Testis (tissue), 3 donors: ENCODE results near the gene NELL2. TPM values are rescaled to one million over a fixed set of nuclear protein-coding genes. Genes with fewer than 3 reads are reported as not detected.

ENCODE experiments used
- DNase-seq: peaks from one replicate; pipeline ENCODE4 v3.0.0-alpha.2; 2019
- H3K27ac ChIP-seq, 2 donors: fragments of 200-600 bp; sonication (generic); one replicate each; pipeline ENCODE4 v1.5.1; 2019
- H3K27me3 ChIP-seq: fragments of 200-600 bp; sonication (generic); one replicate; pipeline ENCODE4 v1.5.1; 2019
- H3K36me3 ChIP-seq: fragments of 200-600 bp; sonication (generic); one replicate; pipeline ENCODE4 v1.5.1; 2017; ENCODE audit warnings: low read depth; ENCODE audit errors: missing control alignments
- H3K4me1 ChIP-seq: fragments of 200-600 bp; sonication (generic); one replicate; pipeline ENCODE4 v1.5.1; 2019
- H3K4me3 ChIP-seq, 2 donors: fragments of 200-600 bp; sonication (generic); one replicate each; pipeline ENCODE4 v1.5.1; 2017 to 2019
- H3K9me3 ChIP-seq: fragments of 200-600 bp; sonication (generic); one replicate; pipeline ENCODE4 v1.5.1; 2017
- POLR2A ChIP-seq: fragments of 450-650 bp; IDR thresholded peaks from one replicate; pipeline ENCODE4 v1.6.1; 2017; ENCODE audit warnings: antibody characterized with exemption, mild to moderate bottlenecking, moderate library complexity
- WGBS, 2 donors: methylation state at CpG; one replicate each; pipeline ENCODE4 v1.1.5; 2018; 5-methylcytosine and 5-hydroxymethylcytosine counted together
- intact Hi-C: fragments of 100-400 bp; cut with DNase I; formaldehyde crosslinking; loops from one replicate; pipeline ENCODE4 v1.15.1; 2023; ENCODE audit warnings: low total_unique reads
- polyA plus RNA-seq: library from polyadenylated mRNA; stranded (reverse); fragments of 350-450 nt; fragmentation: Illumina TruSeq; extraction: RNeasy Lipid Tissue Mini Kit (QIAGEN cat#74804); gene quantifications from one replicate; pipeline ENCODE4 v1.2.3, GENCODE V29; 2014; ENCODE audit warnings: low read depth, low replicate concordance; ENCODE audit not compliant: insufficient read depth
- total RNA-seq, 2 donors: library from RNA; depleted of rRNA; stranded (reverse); fragments of >200 nt; gene quantifications; one replicate each; pipeline ENCODE4 v1.2.3, GENCODE V29; 2016
- TF ChIP-seq, protein P1 (sequence below), 3 experiments: fragments of 450-650 bp in 2 of 3; fragments of 200-600 bp in 1 of 3; sonication (generic) in 1 of 3; IDR thresholded peaks; one replicate each; pipeline ENCODE4 v1.5.1; 2016 to 2019; ENCODE audit warnings: antibody characterized with exemption in 3 of 3, mild to moderate bottlenecking in 2 of 3, moderate library complexity in 1 of 3

The NELL2 gene
- total and polyA plus RNA-seq, 3 donors from 2014 or later = 4.2 to 10.6 (median 9.0) TPM

GRCh38 chr12:44525806-44526654 lies 350.1 kb downstream of the NELL2 start:
- no peaks in the 10 kb centered on the region for H3K27me3 ChIP-seq
- H3K27ac ChIP-seq = no peak overlapping the region
- intact Hi-C loops = no loop called here
- 61 to 68% methylated on average over 4 of the region's 4 CpGs for WGBS, 2 donors
- no peak for DNase-seq
- no peaks in the 10 kb centered on the region for H3K36me3 ChIP-seq
- no peak overlapping the region for H3K4me3 ChIP-seq
- no peaks in the 10 kb centered on the region for H3K9me3 ChIP-seq
- no peak for TF ChIP-seq POLR2A
- TF ChIP-seq, protein P1, sequence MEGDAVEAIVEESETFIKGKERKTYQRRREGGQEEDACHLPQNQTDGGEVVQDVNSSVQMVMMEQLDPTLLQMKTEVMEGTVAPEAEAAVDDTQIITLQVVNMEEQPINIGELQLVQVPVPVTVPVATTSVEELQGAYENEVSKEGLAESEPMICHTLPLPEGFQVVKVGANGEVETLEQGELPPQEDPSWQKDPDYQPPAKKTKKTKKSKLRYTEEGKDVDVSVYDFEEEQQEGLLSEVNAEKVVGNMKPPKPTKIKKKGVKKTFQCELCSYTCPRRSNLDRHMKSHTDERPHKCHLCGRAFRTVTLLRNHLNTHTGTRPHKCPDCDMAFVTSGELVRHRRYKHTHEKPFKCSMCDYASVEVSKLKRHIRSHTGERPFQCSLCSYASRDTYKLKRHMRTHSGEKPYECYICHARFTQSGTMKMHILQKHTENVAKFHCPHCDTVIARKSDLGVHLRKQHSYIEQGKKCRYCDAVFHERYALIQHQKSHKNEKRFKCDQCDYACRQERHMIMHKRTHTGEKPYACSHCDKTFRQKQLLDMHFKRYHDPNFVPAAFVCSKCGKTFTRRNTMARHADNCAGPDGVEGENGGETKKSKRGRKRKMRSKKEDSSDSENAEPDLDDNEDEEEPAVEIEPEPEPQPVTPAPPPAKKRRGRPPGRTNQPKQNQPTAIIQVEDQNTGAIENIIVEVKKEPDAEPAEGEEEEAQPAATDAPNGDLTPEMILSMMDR (IDR thresholded peaks at IDR 0.05) = no peak
- H3K4me1 ChIP-seq = no peaks in the 10 kb centered on the region

- Histone ChIP-seq H3K4me1 (no peaks in the 10 kb centered on the region), H3K9me3 (no peaks in the 10 kb centered on the region), H3K27ac (no peak overlapping the region), H3K27me3 (no peaks in the 10 kb centered on the region), H3K36me3 (no peaks in the 10 kb centered on the region), H3K4me3 (no peak overlapping the region)
- no peak for TF ChIP-seq POLR2A
- TF ChIP-seq, protein P1 (IDR thresholded peaks at IDR 0.05) = no peak
- no peak for DNase-seq
- intact Hi-C loops = no loop called here
- WGBS, 2 donors = 88 to 94% methylated on average over 2 of the region's 2 CpGs
Measured at GRCh38 chr12:44523828-44524227, 352.3 kb downstream of the NELL2 start.

GRCh38 chr12:44521702-44522101 lies 354.4 kb downstream of the NELL2 start:
- intact Hi-C loops = no loop called here
- H3K9me3 ChIP-seq = no peaks in the 10 kb centered on the region
- no peaks in the 10 kb centered on the region for H3K27me3 ChIP-seq
- no peaks in the 10 kb centered on the region for H3K36me3 ChIP-seq
- WGBS, 2 donors = 84 to 86% methylated on average over 3 of the region's 3 CpGs
- H3K4me3 ChIP-seq = no peak overlapping the region
- no peak for DNase-seq
- no peaks in the 10 kb centered on the region for H3K4me1 ChIP-seq
- H3K27ac ChIP-seq = no peak overlapping the region
- TF ChIP-seq, protein P1 (IDR thresholded peaks at IDR 0.05) = no peak

- H3K9me3 ChIP-seq = no peaks in the 10 kb centered on the region
- H3K27ac ChIP-seq = no peak overlapping the region
- no peak for DNase-seq
- H3K36me3 ChIP-seq = no peaks in the 10 kb centered on the region
- 81 to 87% methylated on average over 6 of the region's 6 CpGs for WGBS, 2 donors
- H3K4me3 ChIP-seq = no peak overlapping the region
- intact Hi-C loops = no loop called here
- no peaks in the 10 kb centered on the region for H3K27me3 ChIP-seq
- TF ChIP-seq, protein P1 (IDR thresholded peaks at IDR 0.05) = no peak
- no peak for TF ChIP-seq POLR2A
- no peaks in the 10 kb centered on the region for H3K4me1 ChIP-seq
Measured at GRCh38 chr12:44519931-44520330, 356.2 kb downstream of the NELL2 start.

DNA sequence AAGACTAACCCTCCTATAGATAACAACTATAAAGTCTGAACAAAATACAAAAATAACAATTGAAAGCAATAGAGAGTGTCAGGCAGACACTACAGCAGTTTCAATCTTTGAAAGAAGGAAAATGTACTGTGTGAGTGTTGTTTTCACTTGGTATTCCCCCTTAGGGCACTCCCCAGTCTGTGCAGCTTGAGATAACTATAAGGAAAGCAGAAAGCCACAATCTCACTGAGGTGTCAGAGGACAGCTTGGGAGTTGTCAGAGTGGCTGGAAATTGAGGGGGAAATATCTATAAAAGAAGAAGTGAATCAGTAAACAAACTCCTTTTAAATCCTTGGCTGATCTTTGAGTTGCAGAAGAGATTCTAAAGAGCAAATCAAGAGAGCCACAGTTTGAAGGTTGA lies 364.8 kb downstream of the NELL2 start:
- no peaks in the 10 kb centered on the region for H3K27me3 ChIP-seq
- no peaks in the 10 kb centered on the region for H3K36me3 ChIP-seq
- no peaks in the 10 kb centered on the region for H3K4me1 ChIP-seq
- TF ChIP-seq, protein P1 (IDR thresholded peaks at IDR 0.05) = no peak
- no peak for TF ChIP-seq POLR2A
- no peak overlapping the region for H3K4me3 ChIP-seq
- H3K9me3 ChIP-seq = no peaks in the 10 kb centered on the region
- intact Hi-C loops = no loop called here
- DNase-seq = no peak
- no peak overlapping the region for H3K27ac ChIP-seq
